H1 (cell line): ENCODE data around the gene TDO2. TPM values are rescaled to one million over a fixed set of nuclear protein-coding genes. Genes with fewer than 3 reads are reported as not detected.

Source experiments
- CTCF ChIA-PET: fragments of 300-600 bp; sonication (Branson Sonifier 250); formaldehyde crosslinking; loops from one replicate; lab custom pipeline; 2021; ENCODE audit not compliant: partially characterized antibody; lab: Charles Lee
- POLR2A ChIA-PET: fragments of 300-600 bp; sonication (Branson Sonifier 250); formaldehyde crosslinking; loops from one replicate; lab custom pipeline; 2021; ENCODE audit warnings: inconsistent platforms; ENCODE audit not compliant: partially characterized antibody; lab: Charles Lee
- DNase-seq, 2 experiments: peaks; one replicate each; pipeline versions ENCODE4 v3.0.0 to v3.0.0-alpha.2; 2010 to 2022; ENCODE audit warnings: low spot score in 2 of 2, low read depth in 1 of 2, mixed read lengths in 1 of 2
- FAIRE-seq: peaks from 2 replicates; lab custom pipeline; 2011; peaks lifted over from hg19 to GRCh38; lab: Jason Lieb, UNC
- H2AFZ ChIP-seq: 2 replicates; pipeline ENCODE4 v1.8.1; 2012; ENCODE audit warnings: low read length, inconsistent platforms
- H2AK5ac ChIP-seq: 2 replicates; pipeline ENCODE4 v1.6.1; 2013; ENCODE audit warnings: low read depth, low read length
- H2BK120ac ChIP-seq: replicated peaks from 2 replicates; pipeline ENCODE3; 2013; ENCODE audit warnings: low read depth, low read length, inconsistent platforms
- H2BK12ac ChIP-seq: 2 replicates; pipeline ENCODE4 v1.6.1; 2013; ENCODE audit warnings: low read depth, low read length
- H2BK15ac ChIP-seq: 2 replicates; pipeline ENCODE4 v1.6.1; 2013; ENCODE audit warnings: low read length
- H2BK20ac ChIP-seq: 2 replicates; pipeline ENCODE4 v1.6.1; 2013; ENCODE audit warnings: low read length
- H2BK5ac ChIP-seq: 2 replicates; pipeline ENCODE4 v1.6.1; 2013; ENCODE audit warnings: low read depth, low read length
- H3K14ac ChIP-seq: 2 replicates; pipeline ENCODE4 v1.6.1; 2013; ENCODE audit warnings: inconsistent platforms; ENCODE audit not compliant: insufficient read length
- H3K18ac ChIP-seq: 2 replicates; pipeline ENCODE4 v1.6.1; 2013; ENCODE audit warnings: low read length; ENCODE audit errors: extremely low read depth
- H3K23ac ChIP-seq: 2 replicates; pipeline ENCODE4 v1.6.1; 2013; ENCODE audit warnings: inconsistent platforms; ENCODE audit not compliant: insufficient read length
- H3K23me2 ChIP-seq: 2 replicates; pipeline ENCODE4 v1.6.1; 2013; ENCODE audit warnings: low read depth, low read length
- H3K27ac ChIP-seq: 2 replicates; pipeline ENCODE4 v1.6.1; 2011; ENCODE audit warnings: low read depth, low read length, inconsistent platforms
- H3K27me3 ChIP-seq, 4 experiments: replicated peaks in 1 of 4; 1 replicate in 1 of 4; 2 replicates in 3 of 4; pipeline versions ENCODE4 v1.6.1 to v1.8.1; 2011 to 2013; ENCODE audit warnings: low read length in 3 of 4, mild to moderate bottlenecking in 3 of 4, inconsistent platforms in 2 of 4, mixed read lengths in 2 of 4, moderate library complexity in 1 of 4; ENCODE audit not compliant: control insufficient read depth in 3 of 4, insufficient read depth in 3 of 4; ENCODE audit errors: extremely low read depth in 1 of 4
- H3K36me3 ChIP-seq, 4 experiments: 2 replicates each; pipeline versions ENCODE4 v1.6.1 to v1.8.1; 2011 to 2013; ENCODE audit warnings: mild to moderate bottlenecking in 4 of 4, low read length in 3 of 4, moderate library complexity in 2 of 4, control low read depth in 1 of 4, inconsistent platforms in 1 of 4; ENCODE audit not compliant: insufficient read depth in 4 of 4, control insufficient read depth in 2 of 4
- H3K4ac ChIP-seq: replicated peaks from 2 replicates; pipeline ENCODE3; 2013; ENCODE audit warnings: low read length, low read depth, mixed read lengths, inconsistent platforms; ENCODE audit not compliant: insufficient read length
- H3K4me1 ChIP-seq, 4 experiments: replicated peaks in 1 of 4; 1 replicate in 1 of 4; 2 replicates in 3 of 4; pipeline versions ENCODE4 v1.6.1 to v1.8.1; 2011 to 2013; ENCODE audit warnings: low read length in 3 of 4, inconsistent platforms in 2 of 4, mixed read lengths in 1 of 4; ENCODE audit not compliant: insufficient read depth in 4 of 4, control insufficient read depth in 3 of 4
- H3K4me2 ChIP-seq, 2 experiments: 2 replicates each; pipeline versions ENCODE4 v1.6.1 to v1.8.1; 2011 to 2013; ENCODE audit warnings: low read depth in 2 of 2, low read length in 2 of 2, control low read depth in 1 of 2, inconsistent platforms in 1 of 2, mild to moderate bottlenecking in 1 of 2; ENCODE audit not compliant: insufficient read depth in 1 of 2
- H3K4me3 ChIP-seq, 4 experiments: fragments of 200-600, 300-600 bp in 1 of 4; sonication (generic), shearing (Covaris generic), sonication (Bioruptor Twin) in 1 of 4; 2 replicates each; pipeline versions ENCODE4 v1.5.1 to v1.8.1; 2011 to 2016; ENCODE audit warnings: low read length in 4 of 4, low read depth in 3 of 4, control low read depth in 2 of 4, inconsistent platforms in 2 of 4, mild to moderate bottlenecking in 2 of 4, mixed read lengths in 1 of 4, moderate library complexity in 1 of 4; ENCODE audit not compliant: insufficient read depth in 2 of 4; ENCODE audit errors: extremely low read depth in 1 of 4
- H3K56ac ChIP-seq: replicated peaks from 2 replicates; pipeline ENCODE3; 2013; ENCODE audit warnings: low read depth, mild to moderate bottlenecking, mixed read lengths, low read length, inconsistent platforms; ENCODE audit not compliant: insufficient read length
- H3K79me1 ChIP-seq: 2 replicates; pipeline ENCODE4 v1.6.1; 2013; ENCODE audit warnings: low read depth, low read length, control low read depth
- H3K79me2 ChIP-seq, 2 experiments: 2 replicates each; pipeline versions ENCODE4 v1.6.1 to v1.8.1; 2012 to 2013; ENCODE audit warnings: low read length in 2 of 2, mild to moderate bottlenecking in 2 of 2, inconsistent platforms in 1 of 2; ENCODE audit not compliant: insufficient read depth in 2 of 2, control insufficient read depth in 1 of 2
- H3K9ac ChIP-seq, 4 experiments: replicated peaks in 1 of 4; 1 replicate in 1 of 4; 2 replicates in 3 of 4; pipeline versions ENCODE4 v1.6.1 to v1.8.1; 2011 to 2013; ENCODE audit warnings: low read depth in 3 of 4, low read length in 3 of 4, control low read depth in 2 of 4, mild to moderate bottlenecking in 2 of 4, moderate library complexity in 2 of 4, inconsistent platforms in 1 of 4; ENCODE audit errors: extremely low read depth in 1 of 4
- H3K9me3 ChIP-seq, 2 experiments: 2 replicates each; pipeline versions ENCODE4 v1.6.1 to v1.8.1; 2012 to 2013; ENCODE audit warnings: mild to moderate bottlenecking in 2 of 2, moderate library complexity in 2 of 2, control low read depth in 1 of 2, inconsistent platforms in 1 of 2, low read depth in 1 of 2, low read length in 1 of 2, mixed read lengths in 1 of 2; ENCODE audit not compliant: insufficient read depth in 2 of 2
- H4K20me1 ChIP-seq, 2 experiments: replicated peaks in 1 of 2; 2 replicates each; pipeline versions ENCODE3 to v1.8.1; 2011 to 2013; ENCODE audit warnings: inconsistent platforms in 2 of 2, low read length in 2 of 2, mild to moderate bottlenecking in 1 of 2; ENCODE audit not compliant: insufficient read depth in 2 of 2, control insufficient read depth in 1 of 2
- H4K5ac ChIP-seq: 2 replicates; pipeline ENCODE4 v1.6.1; 2013; ENCODE audit warnings: low read length, low read depth, mixed read lengths, inconsistent platforms; ENCODE audit not compliant: insufficient read length
- H4K8ac ChIP-seq: 2 replicates; pipeline ENCODE4 v1.8.0; 2013; ENCODE audit warnings: mild to moderate bottlenecking, moderate library complexity, low read length, inconsistent platforms; ENCODE audit not compliant: insufficient read depth; ENCODE audit errors: extremely low read depth
- H4K91ac ChIP-seq: replicated peaks from 2 replicates; pipeline ENCODE3; 2013; ENCODE audit warnings: low read length, mixed read lengths, inconsistent platforms; ENCODE audit not compliant: insufficient read length
- CHD1 ChIP-seq: IDR thresholded peaks from 2 replicates; pipeline ENCODE4 v1.6.1; 2012; ENCODE audit warnings: low read depth, low read length, improper control_type of control experiment
- HDAC6 ChIP-seq: IDR thresholded peaks from one replicate; pipeline ENCODE4 v1.7.1; 2012; ENCODE audit warnings: low read depth, mild to moderate bottlenecking, inconsistent platforms, low read length, moderate library complexity
- JUND ChIP-seq: IDR thresholded peaks from 2 replicates; pipeline ENCODE4 v1.6.1; 2011; ENCODE audit warnings: mild to moderate bottlenecking, improper control_type of control experiment, low read length
- WGBS, 2 experiments: shearing (Covaris generic) in 1 of 2; methylation state at CpG; one replicate each; pipeline versions ENCODE4 v1.1.6 to v1.1.7; 2013 to 2015; ENCODE audit warnings: low lambda C conversion rate in 2 of 2, mixed read lengths in 2 of 2, inconsistent platforms in 1 of 2, low coverage in 1 of 2, missing lambda C conversion rate in 1 of 2; ENCODE audit not compliant: insufficient replicate concordance in 2 of 2, insufficient coverage in 1 of 2, insufficient read length in 1 of 2; ENCODE audit errors: extremely low coverage in 1 of 2, missing lambda C conversion rate in 1 of 2; 5-methylcytosine and 5-hydroxymethylcytosine counted together
- polyA plus RNA-seq, 7 experiments: library from polyadenylated mRNA; depleted of rRNA in 3 of 7; stranded (reverse) in 5 of 7; unstranded in 2 of 7; fragments of >200 nt in 5 of 7; fragments of 200-250 nt in 2 of 7; gene quantifications; 1 replicate in 5 of 7; 2 replicates in 1 of 7; 4 replicates in 1 of 7; pipeline versions ENCODE4 v1.2.1 to v1.2.3, GENCODE V29; 2011 to 2013; ENCODE audit warnings: missing spikeins in 2 of 7, mixed read lengths in 2 of 7
- total RNA-seq: library from RNA; stranded (reverse); fragmentation: NEBNext Ultra II Directional; extraction: Animal tissue kit (Norgen Biotek cat#: 25700); gene quantifications from 2 replicates; pipeline ENCODE4 v1.2.1, GENCODE V29; 2021

The TDO2 gene
- total and polyA plus RNA-seq, 2 of the 8 experiments (the other 6 are each of a cell fraction or from before 2014, with no cell fraction given): 0.03 TPM; not detected in 1

- no peak for TF ChIP-seq CHD1
- no peak for TF ChIP-seq HDAC6
- no peak for TF ChIP-seq JUND
- no peak overlapping the region for H4K5ac ChIP-seq
- no peak overlapping the region for H3K4ac ChIP-seq
- H3K56ac ChIP-seq: no peak overlapping the region
- no peaks in the 10 kb centered on the region for H3K79me2 ChIP-seq
- no peak overlapping the region for H3K27ac ChIP-seq
- 96% methylated on average over 1 of the region's 1 CpG; no CpG with 5 or more reads in 1 of the 2 experiments for WGBS, 2 experiments
- H3K27me3 ChIP-seq: no peaks in the 10 kb centered on the region
- no peak overlapping the region for H3K14ac ChIP-seq
- no peaks in the 10 kb centered on the region for H4K20me1 ChIP-seq
- H3K9me3 ChIP-seq: no peaks in the 10 kb centered on the region
- no peaks in the 10 kb centered on the region for H3K79me1 ChIP-seq
- no peak overlapping the region for H2BK120ac ChIP-seq
- no peak overlapping the region for H2BK5ac ChIP-seq
- CTCF ChIA-PET: interaction anchor here (1.4 kb wide), 1 partner anchor 18 kb away, joined by 3 read pairs; no protein-coding TSS in a partner anchor
- H3K18ac ChIP-seq: no peak overlapping the region
- no peak overlapping the region for H3K4me2 ChIP-seq
- H3K23ac ChIP-seq: no peak overlapping the region
- no peak overlapping the region for H2BK15ac ChIP-seq
- FAIRE-seq (no peak), DNase-seq (no peak)
- no peak overlapping the region for H2AFZ ChIP-seq
- POLR2A ChIA-PET: no interaction called here
- H4K8ac ChIP-seq: no peak overlapping the region
- no peak overlapping the region for H2BK12ac ChIP-seq
- H3K36me3 ChIP-seq: no peaks in the 10 kb centered on the region
- no peak overlapping the region for H3K9ac ChIP-seq
- H3K23me2 ChIP-seq: no peaks in the 10 kb centered on the region
- H3K4me1 ChIP-seq: no peaks in the 10 kb centered on the region
- H2AK5ac ChIP-seq: no peak overlapping the region
- no peak overlapping the region for H3K4me3 ChIP-seq
- no peak overlapping the region for H4K91ac ChIP-seq
- H2BK20ac ChIP-seq: no peak overlapping the region
Measured at GRCh38 chr4:155907556-155907955, 4.1 kb downstream of the TDO2 start.
